HCT116 (cell line): Measurements from ENCODE around the gene HBA1. TPM values are rescaled to one million over a fixed set of nuclear protein-coding genes. Genes with fewer than 3 reads are reported as not detected.

ENCODE experiments used
- ATAC-seq: fragments of 200-7000 bp; cut with Tn5 transposase; 2 replicates; pipeline ENCODE4 v1.9.1; 2020; ENCODE audit warnings: mild to moderate bottlenecking, moderate library complexity
- BruUV-seq: library from RNA; stranded (reverse); fragments of 400-500 nt; replicated peaks from 2 replicates; lab custom pipeline; 2021; lab: Mats Ljungman, UMichigan
- CTCF ChIA-PET: fragments of 300-600 bp; sonication (Branson Sonifier 250); formaldehyde crosslinking; loops from one replicate; lab custom pipeline; 2021; ENCODE audit warnings: antibody characterized with exemption; lab: Charles Lee
- POLR2A ChIA-PET: fragments of 300-600, 350-600 bp; sonication (Branson Sonifier 250); formaldehyde crosslinking; loops from one replicate; lab custom pipeline; 2021; ENCODE audit warnings: antibody characterized with exemption; lab: Charles Lee
- RAD21 ChIA-PET, 2 experiments: fragments of 300-600 bp; sonication (Branson Sonifier 250); formaldehyde crosslinking; loops; one replicate each; lab custom pipeline; 2023; ENCODE audit warnings: low total read pairs in 2 of 2; ENCODE audit not compliant: uncharacterized antibody in 2 of 2, unreplicated experiment in 2 of 2, low non-redundant PET in 1 of 2; lab: Charles Lee
- DNase-seq: peaks from one replicate; pipeline ENCODE4 v3.0.0-alpha.2; 2010; ENCODE audit warnings: low read depth, low spot score
- H2AFZ ChIP-seq: fragments of 200-600 bp; shearing (Covaris generic), sonication (generic); 2 replicates; pipeline ENCODE4 v1.6.1; 2017; ENCODE audit warnings: low read depth, mixed run types, mixed read lengths, antibody characterized with exemption, low read length; ENCODE audit not compliant: poor library complexity, severe bottlenecking
- H3K27ac ChIP-seq: 2 replicates; pipeline ENCODE4 v1.5.1; 2012; ENCODE audit warnings: low read depth, low read length
- H3K27me3 ChIP-seq: fragments of 200-600 bp; sonication (generic); 2 replicates; pipeline ENCODE4 v1.6.1; 2016; ENCODE audit warnings: mixed run types, low read length, mixed read lengths; ENCODE audit not compliant: insufficient read depth
- H3K36me3 ChIP-seq, 2 experiments: fragments of 200-500 bp in 1 of 2; fragments of 200-600 bp in 1 of 2; sonication (Bioruptor generic) in 1 of 2; sonication (generic) in 1 of 2; 2 replicates each; pipeline versions ENCODE4 v1.5.1 to v1.6.1; 2014 to 2016; ENCODE audit warnings: low read length in 2 of 2, inconsistent platforms in 1 of 2, mixed read lengths in 1 of 2, mixed run types in 1 of 2; ENCODE audit not compliant: insufficient read depth in 2 of 2, control insufficient read depth in 1 of 2
- H3K4me1 ChIP-seq, 2 experiments: fragments of 200-600 bp in 1 of 2; sonication (generic) in 1 of 2; 2 replicates each; pipeline versions ENCODE4 v1.5.1 to v1.6.1; 2012 to 2017; ENCODE audit warnings: low read length in 2 of 2, inconsistent platforms in 1 of 2, mild to moderate bottlenecking in 1 of 2, mixed read lengths in 1 of 2, mixed run types in 1 of 2, moderate library complexity in 1 of 2; ENCODE audit not compliant: insufficient read depth in 2 of 2, control insufficient read depth in 1 of 2
- H3K4me2 ChIP-seq: fragments of 200-600 bp; sonication (generic); 2 replicates; pipeline ENCODE4 v1.6.1; 2017; ENCODE audit warnings: mixed run types, low read length, mixed read lengths
- H3K4me3 ChIP-seq, 2 experiments: fragments of 200-600 bp in 1 of 2; sonication (generic) in 1 of 2; replicated peaks in 1 of 2; 2 replicates each; pipeline ENCODE4 v1.5.1; 2011 to 2016; ENCODE audit warnings: low read length in 2 of 2, control low read depth in 1 of 2, low read depth in 1 of 2, mild to moderate bottlenecking in 1 of 2, mixed read lengths in 1 of 2, mixed run types in 1 of 2
- H3K79me2 ChIP-seq: fragments of 200-600 bp; sonication (generic); 2 replicates; pipeline ENCODE4 v1.6.1; 2017; ENCODE audit warnings: mild to moderate bottlenecking, mixed run types, low read length, moderate library complexity, mixed read lengths; ENCODE audit not compliant: insufficient read depth
- H3K9ac ChIP-seq: fragments of 200-600 bp; sonication (generic); 2 replicates; pipeline ENCODE4 v1.6.1; 2016; ENCODE audit warnings: low read length, mixed read lengths
- H3K9me2 ChIP-seq: fragments of 200-600 bp; sonication (generic), shearing (Covaris generic); 2 replicates; pipeline ENCODE4 v1.6.1; 2017; ENCODE audit warnings: mixed run types, mild to moderate bottlenecking, moderate library complexity; ENCODE audit not compliant: insufficient read depth
- H3K9me3 ChIP-seq, 2 experiments: fragments of 200-500 bp in 1 of 2; fragments of 200-600 bp in 1 of 2; sonication (Bioruptor generic) in 1 of 2; sonication (generic) in 1 of 2; 2 replicates each; pipeline ENCODE4 v1.6.1; 2014 to 2017; ENCODE audit warnings: low read length in 2 of 2, mixed read lengths in 2 of 2, inconsistent platforms in 1 of 2, low read depth in 1 of 2, mild to moderate bottlenecking in 1 of 2, mixed run types in 1 of 2, moderate library complexity in 1 of 2; ENCODE audit not compliant: control insufficient read depth in 1 of 2, insufficient read depth in 1 of 2
- H4K20me1 ChIP-seq: fragments of 200-600 bp; sonication (generic), shearing (Covaris generic); 2 replicates; pipeline ENCODE4 v1.6.1; 2017; ENCODE audit warnings: mixed run types, mild to moderate bottlenecking, moderate library complexity; ENCODE audit not compliant: insufficient read depth
- ATF3 ChIP-seq: IDR thresholded peaks from 2 replicates; pipeline ENCODE4 v1.6.1; 2012
- CBX3 ChIP-seq: IDR thresholded peaks from 2 replicates; pipeline ENCODE4 v1.6.1; 2012; ENCODE audit warnings: low read depth
- CEBPB ChIP-seq: IDR thresholded peaks from 2 replicates; pipeline ENCODE4 v1.6.1; 2012; ENCODE audit warnings: low read depth
- CTCF ChIP-seq, 3 experiments: fragments of 200-600 bp in 1 of 3; sonication (generic) in 1 of 3; IDR thresholded peaks in 2 of 3; conservative IDR thresholded peaks in 1 of 3; 2 replicates each; pipeline ENCODE4 v1.5.1; 2012 to 2017; ENCODE audit warnings: low read depth in 2 of 3, low read length in 2 of 3, antibody characterized with exemption in 1 of 3, borderline replicate concordance in 1 of 3, control low read depth in 1 of 3, mild to moderate bottlenecking in 1 of 3, mixed read lengths in 1 of 3, mixed run types in 1 of 3, moderate library complexity in 1 of 3; ENCODE audit not compliant: insufficient read depth in 1 of 3
- EGR1 ChIP-seq: IDR thresholded peaks from 2 replicates; pipeline ENCODE4 v1.6.1; 2012; ENCODE audit warnings: low read depth
- ELF1 ChIP-seq: IDR thresholded peaks from 2 replicates; pipeline ENCODE4 v1.6.1; 2012; ENCODE audit warnings: low read depth, borderline replicate concordance
- EZH2 ChIP-seq: fragments of 200-600 bp; sonication (generic); IDR thresholded peaks from 2 replicates; pipeline ENCODE4 v1.6.1; 2017; ENCODE audit warnings: antibody characterized with exemption, mixed run types
- EZH2phosphoT487 ChIP-seq: fragments of 200-600 bp; IDR thresholded peaks from 2 replicates; pipeline ENCODE4 v1.6.1; 2018; ENCODE audit warnings: antibody characterized with exemption, borderline replicate concordance
- FOSL1 ChIP-seq: IDR thresholded peaks from 2 replicates; pipeline ENCODE4 v1.6.1; 2012; ENCODE audit warnings: low read depth
- JUND ChIP-seq: IDR thresholded peaks from 2 replicates; pipeline ENCODE4 v1.6.1; 2012
- MAX ChIP-seq: IDR thresholded peaks from 2 replicates; pipeline ENCODE4 v1.6.1; 2012
- POLR2A ChIP-seq: IDR thresholded peaks from 2 replicates; pipeline ENCODE4 v1.7.0; 2011; ENCODE audit warnings: borderline replicate concordance; ENCODE audit not compliant: insufficient read depth, insufficient read length; ENCODE audit errors: extremely low read depth
- POLR2AphosphoS5 ChIP-seq: IDR thresholded peaks from 2 replicates; pipeline ENCODE4 v1.6.1; 2011; ENCODE audit warnings: mild to moderate bottlenecking, low read depth, low read length, moderate library complexity
- RAD21 ChIP-seq: IDR thresholded peaks from 2 replicates; pipeline ENCODE4 v1.6.1; 2012; ENCODE audit warnings: low read depth, mild to moderate bottlenecking
- REST ChIP-seq: IDR thresholded peaks from 2 replicates; pipeline ENCODE4 v1.6.1; 2012; ENCODE audit warnings: low read depth
- SIN3A ChIP-seq: IDR thresholded peaks from 2 replicates; pipeline ENCODE4 v1.6.1; 2012; ENCODE audit warnings: low read depth
- SRF ChIP-seq: IDR thresholded peaks from 2 replicates; pipeline ENCODE4 v1.6.1; 2012; ENCODE audit warnings: low read depth
- TCF7L2 ChIP-seq: IDR thresholded peaks from 2 replicates; pipeline ENCODE4 v1.7.0; 2011; ENCODE audit warnings: borderline replicate concordance, inconsistent platforms; ENCODE audit not compliant: insufficient read depth, insufficient read length; ENCODE audit errors: extremely low read depth
- YY1 ChIP-seq: IDR thresholded peaks from 2 replicates; pipeline ENCODE4 v1.6.1; 2011; ENCODE audit warnings: low read length, low read depth, moderate library complexity, mild to moderate bottlenecking; ENCODE audit not compliant: insufficient replicate concordance; ENCODE audit errors: extremely low read depth
- ZBTB33 ChIP-seq: IDR thresholded peaks from 2 replicates; pipeline ENCODE4 v1.6.1; 2011; ENCODE audit warnings: mild to moderate bottlenecking, low read length, moderate library complexity; ENCODE audit not compliant: insufficient replicate concordance; ENCODE audit errors: extremely low read depth
- intact Hi-C: fragments of 100-400 bp; cut with micrococcal nuclease; formaldehyde crosslinking; loops from 2 replicates; pipeline ENCODE4 v1.10.0; 2022
- total RNA-seq: library from RNA; stranded (reverse); gene quantifications from one replicate; pipeline ENCODE4 v1.2.1, GENCODE V29; 2021; ENCODE audit not compliant: unreplicated experiment

HBA1 gene
- total RNA-seq, 1 experiment from 2014 or later = 4.9 TPM

GRCh38 chr16:183005-183404, 6.5 kb downstream of the HBA1 start:
- Histone ChIP-seq H3K27me3 (no peaks in the 10 kb centered on the region), H3K9ac (no peak overlapping the region), H3K4me2 (no peak overlapping the region), H4K20me1 (no peaks in the 10 kb centered on the region), H3K4me1 (no peaks in the 10 kb centered on the region), H3K4me3 (no peak overlapping the region), H3K79me2 (no peaks in the 10 kb centered on the region), H3K9me3 (no peaks in the 10 kb centered on the region), H3K27ac (no peak overlapping the region), H2AFZ (no peak overlapping the region), H3K9me2 (no peaks in the 10 kb centered on the region), H3K36me3 (no peaks in the 10 kb centered on the region)
- no TSS peak for BruUV-seq
- TF ChIP-seq POLR2A (no peak), YY1 (no peak), JUND (no peak), ELF1 (no peak), FOSL1 (no peak), CTCF (IDR thresholded peaks at IDR 0.05 in 2 of 3, conservative IDR thresholded peaks at IDR 0.05 in 1 of 3; ENCODE audit: borderline replicate concordance in 1 of 3, insufficient read depth in 1 of 3, low read depth in 2 of 3, low read length in 2 of 3) (no peak), EZH2phosphoT487 (no peak), REST (no peak), MAX (no peak), EGR1 (no peak), EZH2 (no peak), CEBPB (no peak), TCF7L2 (no peak), POLR2AphosphoS5 (no peak), RAD21 (no peak), CBX3 (no peak), SRF (no peak), SIN3A (no peak), ZBTB33 (no peak), ATF3 (no peak)
- POLR2A ChIA-PET = interaction anchor here (0.6 kb wide), 1 partner anchor 58 kb away, joined by 3 read pairs; no protein-coding TSS in a partner anchor
- CTCF ChIA-PET = interaction anchor here (2.1 kb wide), 1 partner anchor 117 kb away, joined by 6 read pairs; no protein-coding TSS in a partner anchor
- RAD21 ChIA-PET = no interaction called here
- no peak for ATAC-seq
- DNase-seq = no peak
- intact Hi-C loops = no loop called here
